Neural progenitor cell (in vitro differentiated cells): ENCODE data around the gene TUBB4B. TPM values are rescaled to one million over a fixed set of nuclear protein-coding genes. Genes with fewer than 3 reads are reported as not detected.

Experiments used
- DNase-seq: peaks from one replicate; pipeline ENCODE4 v3.0.0-alpha.2; 2016; ENCODE audit warnings: low spot score
- H2AFZ ChIP-seq: fragments of 200-600 bp; sonication (generic); replicated peaks from 2 replicates; pipeline ENCODE4 v1.6.1; 2016; ENCODE audit warnings: antibody characterized with exemption
- H3F3A ChIP-seq: fragments of 200-600 bp; sonication (generic); 2 replicates; pipeline ENCODE4 v1.6.1; 2016; ENCODE audit warnings: antibody characterized with exemption, low read depth
- H3K27ac ChIP-seq: fragments of 200-600 bp; sonication (generic); 2 replicates; pipeline ENCODE4 v1.5.1; 2016; ENCODE audit warnings: mild to moderate bottlenecking
- H3K27me3 ChIP-seq: fragments of 200-600 bp; sonication (generic); 2 replicates; pipeline ENCODE4 v1.6.1; 2016; ENCODE audit warnings: mild to moderate bottlenecking, moderate library complexity
- H3K36me3 ChIP-seq: fragments of 200-600 bp; sonication (generic); 2 replicates; pipeline ENCODE4 v1.5.1; 2016
- H3K4me1 ChIP-seq: fragments of 200-600 bp; sonication (generic); 2 replicates; pipeline ENCODE4 v1.6.1; 2016; ENCODE audit warnings: mixed run types
- H3K4me2 ChIP-seq: fragments of 200-600 bp; sonication (generic); 2 replicates; pipeline ENCODE4 v1.6.1; 2016
- H3K4me3 ChIP-seq: fragments of 200-600 bp; sonication (generic); 2 replicates; pipeline ENCODE4 v1.5.1; 2016
- H3K79me2 ChIP-seq: fragments of 200-600 bp; sonication (generic); 2 replicates; pipeline ENCODE4 v1.6.1; 2016; ENCODE audit warnings: low read depth
- H3K9ac ChIP-seq: fragments of 200-600 bp; sonication (generic); 2 replicates; pipeline ENCODE4 v1.6.1; 2016
- H3K9me3 ChIP-seq: fragments of 200-600 bp; sonication (generic); 2 replicates; pipeline ENCODE4 v1.5.1; 2016; ENCODE audit warnings: low read depth
- H4K20me1 ChIP-seq: fragments of 200-600 bp; sonication (generic); 2 replicates; pipeline ENCODE4 v1.6.1; 2016; ENCODE audit warnings: low read depth
- H3K27ac Mint-ChIP-seq: 3 replicates; pipeline ENCODE4 v1.8.0; 2021; ENCODE audit warnings: mixed read lengths
- H3K27me3 Mint-ChIP-seq: 2 replicates; pipeline ENCODE4 v1.8.0; 2022; ENCODE audit warnings: low read depth, mild to moderate bottlenecking, inconsistent platforms, moderate library complexity, mixed read lengths; ENCODE audit not compliant: insufficient read depth
- H3K36me3 Mint-ChIP-seq: 3 replicates; pipeline ENCODE4 v1.8.0; 2021; ENCODE audit warnings: mixed read lengths
- H3K4me1 Mint-ChIP-seq: 3 replicates; pipeline ENCODE4 v1.8.0; 2021; ENCODE audit warnings: mixed read lengths
- H3K4me3 Mint-ChIP-seq: 3 replicates; pipeline ENCODE4 v1.8.0; 2021; ENCODE audit warnings: mild to moderate bottlenecking, moderate library complexity, mixed read lengths
- H3K9me3 Mint-ChIP-seq: 3 replicates; pipeline ENCODE4 v1.8.0; 2020; ENCODE audit warnings: mixed read lengths
- CTCF ChIP-seq: fragments of 200-600 bp; sonication (generic); IDR thresholded peaks from 2 replicates; pipeline ENCODE4 v1.5.1; 2017; ENCODE audit warnings: antibody characterized with exemption, mild to moderate bottlenecking
- EZH2 ChIP-seq: fragments of 200-600 bp; sonication (generic); IDR thresholded peaks from 2 replicates; pipeline ENCODE4 v1.6.1; 2017; ENCODE audit warnings: antibody characterized with exemption, mild to moderate bottlenecking, moderate library complexity
- EZH2phosphoT487 ChIP-seq: fragments of 200-600 bp; sonication (generic); IDR thresholded peaks from 2 replicates; pipeline ENCODE4 v1.6.1; 2017; ENCODE audit warnings: antibody characterized with exemption
- total RNA-seq: library from RNA; depleted of rRNA; stranded (reverse); fragments of >200 nt; gene quantifications from 2 replicates; pipeline ENCODE4 v1.2.3, GENCODE V29; 2015; ENCODE audit warnings: low replicate concordance

TUBB4B gene
- total RNA-seq, 1 donor from 2014 or later, result 183 TPM

DNA sequence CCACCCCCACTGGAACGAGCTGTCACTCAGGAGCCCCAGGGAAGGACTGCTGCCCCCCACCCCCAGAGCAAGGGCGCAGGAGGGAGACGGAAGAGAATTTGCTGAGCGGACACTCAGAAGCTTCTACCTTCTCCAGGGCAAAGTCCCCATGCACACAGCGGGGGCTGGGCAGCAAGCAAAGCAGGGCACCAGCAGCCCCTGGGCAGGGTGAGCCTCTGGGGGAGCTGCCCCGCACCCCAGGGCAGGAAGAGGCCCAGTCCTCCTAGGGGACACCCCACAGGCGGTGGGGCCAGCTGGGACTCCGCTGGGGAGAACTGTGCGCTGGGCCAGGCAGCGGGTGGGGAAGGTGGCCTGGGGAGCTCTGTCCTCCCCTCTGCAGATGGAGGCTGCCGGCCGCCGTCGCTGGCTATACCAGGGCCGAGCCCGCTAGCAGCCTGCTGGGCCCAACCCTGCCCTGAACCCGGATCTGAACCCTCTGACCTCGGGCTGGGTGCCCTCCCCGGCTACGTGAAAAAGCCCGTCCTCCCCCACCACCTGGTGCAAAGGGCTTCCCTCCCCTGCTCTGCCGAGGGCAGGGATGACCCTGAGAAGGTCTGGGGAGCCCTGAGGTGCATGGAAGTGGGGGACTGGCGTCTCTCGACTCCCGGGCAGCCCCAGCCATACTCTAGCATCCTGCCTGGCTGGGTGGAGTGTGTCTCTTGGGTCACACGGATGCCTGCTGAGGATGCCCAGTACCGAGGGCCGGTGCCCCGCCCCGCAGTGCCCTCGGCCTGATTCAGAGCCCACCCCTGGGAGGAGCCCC, 11.0 kb upstream of the TUBB4B start:
- Histone ChIP-seq H4K20me1 (no peaks in the 10 kb centered on the region), H2AFZ (no peak overlapping the region), H3K27me3 (no peaks in the 10 kb centered on the region), H3K27ac (no peak overlapping the region), H3K9ac (no peak overlapping the region), H3K36me3 (no peaks in the 10 kb centered on the region), H3K4me3 (no peak overlapping the region), H3K4me1 (no peaks in the 10 kb centered on the region), H3K9me3 (no peaks in the 10 kb centered on the region), H3K79me2 (no peaks in the 10 kb centered on the region), H3F3A (no peaks in the 10 kb centered on the region), H3K4me2 (no peak overlapping the region)
- H3K4me1 Mint-ChIP-seq, result peaks cover 3% of the 10 kb centered on the region
- no peaks in the 10 kb centered on the region for H3K9me3 Mint-ChIP-seq
- H3K27ac Mint-ChIP-seq, result no peak overlapping the region
- TF ChIP-seq CTCF (no peak), EZH2phosphoT487 (no peak), EZH2 (no peak)
- no peak for DNase-seq
- H3K27me3 Mint-ChIP-seq, result peaks cover 6% of the 10 kb centered on the region
- H3K4me3 Mint-ChIP-seq, result no peak overlapping the region
- no peaks in the 10 kb centered on the region for H3K36me3 Mint-ChIP-seq

- H3K4me1 Mint-ChIP-seq, result peaks cover 3% of the 10 kb centered on the region
- H3K36me3 ChIP-seq, result no peaks in the 10 kb centered on the region
- no peaks in the 10 kb centered on the region for H3K9me3 Mint-ChIP-seq
- H3K9me3 ChIP-seq, result no peaks in the 10 kb centered on the region
- no peaks in the 10 kb centered on the region for H3K27me3 ChIP-seq
- H3K4me3 Mint-ChIP-seq, result no peak within 1 kb of the TSS
- no peaks in the 10 kb centered on the region for H3K4me1 ChIP-seq
- H3K79me2 ChIP-seq, result no peaks in the 10 kb centered on the region
- H3F3A ChIP-seq, result no peaks in the 10 kb centered on the region
- no peaks in the 10 kb centered on the region for H3K36me3 Mint-ChIP-seq
- peaks cover 6% of the 10 kb centered on the region for H3K27me3 Mint-ChIP-seq
- DNase-seq, result no peak
- H3K27ac ChIP-seq, result no peak within 1 kb of the TSS
- H3K4me3 ChIP-seq, result no peak within 1 kb of the TSS
- H3K9ac ChIP-seq, result no peak within 1 kb of the TSS
- no peak within 1 kb of the TSS for H3K27ac Mint-ChIP-seq
- H3K4me2 ChIP-seq, result no peak within 1 kb of the TSS
- no peak within 1 kb of the TSS for H2AFZ ChIP-seq
- TF ChIP-seq EZH2phosphoT487, result no peak
- no peak for TF ChIP-seq EZH2
- no peak for TF ChIP-seq CTCF
- peaks cover 5% of the 10 kb centered on the region for H4K20me1 ChIP-seq
These were observed 10.2 kb upstream of the TUBB4B start, which contains the start of gene SLC34A3 for GRCh38 chr9:137230705-137231371. SLC34A3 (plus strand) TSS chr9:137230901; CDS start chr9:137231703, 802 bp downstream.

- H3K9ac ChIP-seq, result no peak overlapping the region
- H3K4me3 Mint-ChIP-seq, result no peak overlapping the region
- H3K36me3 ChIP-seq, result no peaks in the 10 kb centered on the region
- no peak overlapping the region for H2AFZ ChIP-seq
- no peaks in the 10 kb centered on the region for H3K4me1 ChIP-seq
- no peaks in the 10 kb centered on the region for H3K9me3 Mint-ChIP-seq
- H3K27me3 ChIP-seq, result no peaks in the 10 kb centered on the region
- H3K4me3 ChIP-seq, result no peak overlapping the region
- H3K36me3 Mint-ChIP-seq, result no peaks in the 10 kb centered on the region
- H3F3A ChIP-seq, result no peaks in the 10 kb centered on the region
- no peak for DNase-seq
- H3K4me1 Mint-ChIP-seq, result peaks cover 3% of the 10 kb centered on the region
- H4K20me1 ChIP-seq, result peaks cover 5% of the 10 kb centered on the region
- no peak overlapping the region for H3K27ac ChIP-seq
- no peak overlapping the region for H3K4me2 ChIP-seq
- TF ChIP-seq CTCF (no peak), EZH2phosphoT487 (no peak), EZH2 (no peak)
- no peaks in the 10 kb centered on the region for H3K79me2 ChIP-seq
- H3K27me3 Mint-ChIP-seq, result peaks cover 6% of the 10 kb centered on the region
- no peak overlapping the region for H3K27ac Mint-ChIP-seq
- no peaks in the 10 kb centered on the region for H3K9me3 ChIP-seq
These were observed 9.6 kb upstream of the TUBB4B start for GRCh38 chr9:137231372-137232039.
